B cell (primary cell): Measurements from ENCODE around the gene MX1. TPM values are rescaled to one million over a fixed set of nuclear protein-coding genes. Genes with fewer than 3 reads are reported as not detected.
A peak's percentile ranks its signal among the peaks of the same experiment; 100 is the strongest.
"Not testable (repeated sequence)": the region's sequence is repeated elsewhere in the genome, so short reads cannot be mapped to it uniquely, and the experiment has no call there.

Experiments used
- ATAC-seq: fragments of 200-7000 bp; cut with Tn5 transposase; one replicate; pipeline ENCODE4 v1.10.0; 2021; ENCODE audit warnings: low read depth, mild to moderate bottlenecking, moderate number of reproducible peaks, moderate library complexity
- CTCF ChIA-PET: fragments of 350-600 bp; sonication (Branson Sonifier 250); formaldehyde crosslinking; loops from one replicate; lab custom pipeline; 2021; ENCODE audit warnings: antibody characterized with exemption, inconsistent platforms; lab: Charles Lee
- POLR2A ChIA-PET: fragments of 350-600 bp; sonication (Branson Sonifier 250); formaldehyde crosslinking; loops from one replicate; lab custom pipeline; 2021; ENCODE audit warnings: antibody characterized with exemption; lab: Charles Lee
- DNase-seq: peaks from one replicate; pipeline ENCODE4 v3.0.0; 2013
- H2AFZ ChIP-seq: 2 replicates; pipeline ENCODE4 v1.6.1; 2012; ENCODE audit warnings: mild to moderate bottlenecking, low read depth, low read length; ENCODE audit not compliant: insufficient read depth, poor library complexity, severe bottlenecking
- H3K27ac ChIP-seq, 2 donors: 1 replicate in 1 of 2; 2 replicates in 1 of 2; pipeline ENCODE4 v1.5.1; 2012 to 2013; ENCODE audit warnings: low read length in 2 of 2, mild to moderate bottlenecking in 2 of 2, moderate library complexity in 1 of 2
- H3K27me3 ChIP-seq, 4 experiments: fragments of 200-600 bp in 1 of 4; sonication (generic) in 1 of 4; replicated peaks in 1 of 4; 1 replicate in 2 of 4; 2 replicates in 2 of 4; pipeline versions ENCODE4 v1.6.1 to v1.7.0; 2013 to 2016; ENCODE audit warnings: low read length in 3 of 4, mild to moderate bottlenecking in 2 of 4, mixed read lengths in 1 of 4, moderate library complexity in 1 of 4; ENCODE audit not compliant: insufficient read depth in 4 of 4, control insufficient read depth in 3 of 4; ENCODE audit errors: control extremely low read depth in 1 of 4
- H3K36me3 ChIP-seq, 2 experiments: replicated peaks in 1 of 2; 1 replicate in 1 of 2; 2 replicates in 1 of 2; pipeline versions ENCODE4 v1.6.1 to v1.7.1; 2013; ENCODE audit warnings: low read length in 1 of 2; ENCODE audit not compliant: insufficient read depth in 2 of 2, control insufficient read depth in 1 of 2; ENCODE audit errors: control extremely low read depth in 1 of 2, extremely low read depth in 1 of 2
- H3K4me1 ChIP-seq, 2 donors: fragments of 200-600 bp in 1 of 2; sonication (generic) in 1 of 2; 1 replicate in 1 of 2; 2 replicates in 1 of 2; pipeline versions ENCODE4 v1.5.1 to v1.6.1; 2013 to 2017; ENCODE audit warnings: low read length in 2 of 2; ENCODE audit not compliant: control insufficient read depth in 2 of 2, insufficient read depth in 2 of 2
- H3K4me2 ChIP-seq: replicated peaks from 2 replicates; pipeline ENCODE3; 2012; ENCODE audit warnings: mild to moderate bottlenecking, low read depth, low read length; ENCODE audit not compliant: poor library complexity, severe bottlenecking
- H3K4me3 ChIP-seq, 5 experiments: fragments of 200-600 bp in 1 of 5; sonication (generic) in 1 of 5; 1 replicate in 3 of 5; 2 replicates in 2 of 5; pipeline versions ENCODE4 v1.5.1 to v1.7.0; 2011 to 2016; ENCODE audit warnings: low read length in 4 of 5, mild to moderate bottlenecking in 4 of 5, low read depth in 2 of 5, control low read depth in 1 of 5, moderate library complexity in 1 of 5; ENCODE audit not compliant: insufficient read depth in 1 of 5; ENCODE audit errors: control extremely low read depth in 1 of 5, extremely low read depth in 1 of 5
- H3K79me2 ChIP-seq: fragments of 200-600 bp; sonication (generic); one replicate; pipeline ENCODE4 v1.6.0; 2016; ENCODE audit warnings: low read length; ENCODE audit not compliant: control insufficient read depth, insufficient read depth
- H3K9ac ChIP-seq: fragments of 200-600 bp; sonication (generic); 2 replicates; pipeline ENCODE4 v1.6.1; 2017; ENCODE audit warnings: mild to moderate bottlenecking, low read length, moderate library complexity
- H3K9me3 ChIP-seq, 3 donors: one replicate each; pipeline versions ENCODE4 v1.6.1 to v1.7.1; 2013; ENCODE audit warnings: low read length in 2 of 3; ENCODE audit not compliant: control insufficient read depth in 2 of 3, insufficient read depth in 1 of 3; ENCODE audit errors: control extremely low read depth in 1 of 3
- H4K20me1 ChIP-seq: 2 replicates; pipeline ENCODE4 v1.6.0; 2012; ENCODE audit warnings: mild to moderate bottlenecking, low read length; ENCODE audit not compliant: insufficient read depth, control insufficient read depth, poor library complexity, severe bottlenecking
- H3K27ac Mint-ChIP-seq: one replicate; pipeline ENCODE4 v1.8.0; 2021; ENCODE audit warnings: mixed read lengths
- H3K27me3 Mint-ChIP-seq: one replicate; pipeline ENCODE4 v1.8.0; 2021; ENCODE audit warnings: mixed read lengths
- H3K4me1 Mint-ChIP-seq: one replicate; pipeline ENCODE4 v1.8.0; 2021; ENCODE audit warnings: mixed read lengths
- H3K4me3 Mint-ChIP-seq: one replicate; pipeline ENCODE4 v1.8.0; 2021; ENCODE audit warnings: mixed read lengths
- H3K9me3 Mint-ChIP-seq: one replicate; pipeline ENCODE4 v1.8.0; 2022; ENCODE audit warnings: mixed read lengths; ENCODE audit not compliant: insufficient read depth
- CTCF ChIP-seq: fragments of 200-600 bp; IDR thresholded peaks from one replicate; pipeline ENCODE4 v1.8.0; 2022; ENCODE audit warnings: antibody characterized with exemption, mild to moderate bottlenecking
- EZH2 ChIP-seq: IDR thresholded peaks from 2 replicates; pipeline ENCODE4 v1.6.1; 2012; ENCODE audit warnings: borderline replicate concordance, low read depth, mild to moderate bottlenecking, moderate library complexity, low read length; ENCODE audit not compliant: insufficient read depth, poor library complexity, severe bottlenecking
- WGBS: methylation state at CpG from one replicate; pipeline ENCODE4 v1.1.5; 2013; ENCODE audit warnings: missing lambda C conversion rate; ENCODE audit not compliant: insufficient coverage; 5-methylcytosine and 5-hydroxymethylcytosine counted together
- intact Hi-C: fragments of 100-400 bp; cut with micrococcal nuclease; formaldehyde crosslinking; loops from one replicate; pipeline ENCODE4 v1.10.0; 2022
- polyA plus RNA-seq: library from polyadenylated mRNA; depleted of rRNA; stranded (reverse); fragments of >200 nt; gene quantifications from 2 replicates; pipeline ENCODE4 v1.2.3, GENCODE V29; 2012
- total RNA-seq, 2 donors: library from RNA; stranded (reverse); fragments of 120-200 nt in 1 of 2; gene quantifications; 1 replicate in 1 of 2; 2 replicates in 1 of 2; pipeline versions ENCODE4 v1.2.3 to v1.2.4, GENCODE V29; 2013 to 2022

MX1 gene
- total and polyA plus RNA-seq, 2 donors (not counting 1 experiment from before 2014, with no cell fraction given), result 57.6 to 62.9 TPM

DNA sequence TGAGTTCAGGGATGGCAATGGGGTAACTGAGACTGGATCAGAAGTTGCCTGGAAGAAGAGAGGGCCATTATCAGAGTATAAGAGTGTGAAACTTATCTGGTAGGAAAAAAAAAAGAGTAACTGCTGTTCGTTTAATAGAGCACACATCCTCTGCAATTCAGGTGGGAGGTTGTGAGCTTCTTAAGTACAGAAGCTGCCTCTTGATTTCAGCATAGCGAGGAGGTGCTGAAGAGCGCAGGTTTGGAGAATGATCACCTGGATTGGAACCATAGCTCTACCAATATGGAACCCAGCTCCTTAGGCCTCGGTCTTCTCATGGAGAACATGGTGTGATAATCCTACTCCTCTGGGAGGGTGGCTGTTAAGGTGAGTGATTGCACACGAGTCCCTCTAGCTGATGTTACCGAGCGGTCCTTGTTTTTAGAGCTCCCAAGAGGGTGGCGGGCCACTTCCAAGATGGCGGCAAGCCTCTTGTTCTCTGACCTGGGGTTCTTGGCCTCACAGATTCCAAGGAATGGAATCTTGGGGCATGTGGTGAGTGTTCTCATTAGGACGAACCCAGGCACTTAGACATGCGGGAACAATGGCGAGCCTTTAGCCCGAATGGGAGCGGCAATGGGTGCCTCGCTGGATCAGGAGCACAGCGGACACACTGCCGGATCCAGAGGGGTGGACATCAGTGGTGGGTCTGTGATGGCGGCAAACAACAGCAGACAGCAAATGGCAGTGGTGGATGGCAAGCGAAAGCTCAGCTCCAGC is 3.3 kb upstream of the MX1 start:
- WGBS, result 93% methylated on average over 16 of the region's 19 CpGs
- intact Hi-C loops, result loop anchor here (5.0 kb wide), 1 partner anchor 140 kb away; no protein-coding TSS in a partner anchor

DNA sequence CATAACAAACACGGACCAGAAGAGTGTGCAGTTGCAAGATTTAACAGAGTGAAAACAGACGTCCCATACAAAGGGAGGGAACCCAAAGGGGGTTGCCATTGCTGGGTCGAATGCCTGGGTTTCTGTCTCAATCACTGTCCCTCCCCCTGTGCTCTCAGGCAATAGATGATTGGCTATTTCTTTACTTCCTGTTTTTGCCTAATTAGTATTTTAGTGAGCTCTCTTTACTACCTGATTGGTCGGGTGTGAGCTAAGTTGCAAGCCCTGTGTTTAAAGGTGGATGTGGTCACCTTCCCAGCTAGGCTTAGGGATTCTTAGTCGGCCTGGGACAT is 2.8 kb upstream of the MX1 start:
- ChIA-PET POLR2A (interaction anchor here (0.7 kb wide), 1 partner anchor 56 kb away, joined by 4 read pairs; no protein-coding TSS in a partner anchor), CTCF (interaction anchor here (1.6 to 4.4 kb wide), 2 partner anchors 9 to 140 kb away, joined by 3 to 23 read pairs; no protein-coding TSS in a partner anchor)
- peaks cover 62 to 75% of the 10 kb centered on the region in 2 donors for H3K4me1 ChIP-seq
- peaks cover 73% of the 10 kb centered on the region for H3K4me1 Mint-ChIP-seq
- not testable (repeated sequence) for H3K9me3 Mint-ChIP-seq, H3K9ac ChIP-seq, H3K27me3 Mint-ChIP-seq, H3K4me2 ChIP-seq, H2AFZ ChIP-seq, H3K27ac ChIP-seq, H3K27me3 ChIP-seq, H4K20me1 ChIP-seq, ATAC-seq, H3K36me3 ChIP-seq, H3K9me3 ChIP-seq, H3K4me3 ChIP-seq
- peak; percentile 50 for DNase-seq
- peak overlapping the region; percentile 28 for H3K27ac Mint-ChIP-seq
- peak overlapping the region; percentile 40 for H3K4me3 Mint-ChIP-seq
- H3K79me2 ChIP-seq, result peaks cover 12% of the 10 kb centered on the region
- no CpG with 5 or more reads among the region's 5 CpGs for WGBS
- intact Hi-C loops, result loop anchor here (5.0 kb wide), 1 partner anchor 141 kb away; no protein-coding TSS in a partner anchor

More for the DNA sequence above, 3.3 kb upstream of the MX1 start:
- Histone ChIP-seq H4K20me1 (peaks cover 3% of the 10 kb centered on the region), H3K79me2 (peaks cover 12% of the 10 kb centered on the region), H3K4me1 (peaks cover 58 to 72% of the 10 kb centered on the region in 2 donors), H3K27ac (no peak overlapping the region), H3K9me3 (no peaks in the 10 kb centered on the region), H3K4me2 (peak overlapping the region; percentile 7), H3K4me3 (no peak overlapping the region), H3K9ac (no peak overlapping the region), H2AFZ (no peak overlapping the region), H3K27me3 (no peaks in the 10 kb centered on the region), H3K36me3 (peaks cover 0 to 3% of the 10 kb centered on the region in 2 experiments)
- ChIA-PET CTCF (interaction anchor here (1.6 kb wide), 1 partner anchor 10 kb away, joined by 3 read pairs; no protein-coding TSS in a partner anchor), POLR2A (interaction anchor here (0.7 kb wide), 1 partner anchor 55 kb away, joined by 4 read pairs; no protein-coding TSS in a partner anchor)
- ATAC-seq (no peak), DNase-seq (no peak)
- no peaks in the 10 kb centered on the region for H3K27me3 Mint-ChIP-seq
- H3K4me3 Mint-ChIP-seq, result peak overlapping the region; percentile 40
- peaks cover 2% of the 10 kb centered on the region for H3K9me3 Mint-ChIP-seq
- peaks cover 69% of the 10 kb centered on the region for H3K4me1 Mint-ChIP-seq
- TF ChIP-seq EZH2, result no peak
- TF ChIP-seq CTCF, result no peak
- H3K27ac Mint-ChIP-seq, result peak overlapping the region; percentile 70
